ENCODE results near the gene BRINP2. TPM values are rescaled to one million over a fixed set of nuclear protein-coding genes. Genes with fewer than 3 reads are reported as not detected.

The BRINP2 gene
- total and polyA plus RNA-seq, 4 donors, result 0.04 to 0.15 (median 0.05) TPM

GRCh38 chr1:177328251-177328650 is 157.5 kb downstream of the BRINP2 start:
- DNase-seq (no peak), ATAC-seq (ENCODE audit: insufficient read depth, low FRiP score) (no peak)
- Histone ChIP-seq H3K27ac (ENCODE audit: low read depth in 1 of 2, low read length in 1 of 2) (no peak overlapping the region), H3K27me3 (ENCODE audit: control insufficient read depth in 3 of 3, insufficient read depth in 3 of 3, low read length in 2 of 3) (no peaks in the 10 kb centered on the region), H3K4me3 (no peak overlapping the region), H3K4me1 (ENCODE audit: control insufficient read depth in 5 of 5, insufficient read depth in 5 of 5, low read length in 5 of 5) (no peaks in the 10 kb centered on the region), H3K9me3 (ENCODE audit: control insufficient read depth in 4 of 4, insufficient read depth in 3 of 4, low read length in 3 of 4) (no peaks in the 10 kb centered on the region), H3K9ac (ENCODE audit: insufficient read depth in 1 of 2, low read length in 2 of 2) (no peak overlapping the region), H3K36me3 (ENCODE audit: control insufficient read depth in 4 of 4, insufficient read depth in 4 of 4, low read length in 4 of 4) (no peaks in the 10 kb centered on the region)
- 68 to 72% methylated on average over 2 of the region's 2 CpGs for WGBS, 2 donors
- no peak for TF ChIP-seq CTCF (IDR thresholded peaks at IDR 0.05; ENCODE audit: control extremely low read depth, extremely low read depth)

- no peak for TF ChIP-seq CTCF (IDR thresholded peaks at IDR 0.05; ENCODE audit: control extremely low read depth, extremely low read depth)
- no peak overlapping the region for H3K9ac ChIP-seq (ENCODE audit: insufficient read depth in 1 of 2, low read length in 2 of 2)
- no peak for ATAC-seq (ENCODE audit: insufficient read depth, low FRiP score)
- DNase-seq, result no peak
- H3K4me3 ChIP-seq, result no peak overlapping the region
- no peaks in the 10 kb centered on the region for H3K9me3 ChIP-seq (ENCODE audit: control insufficient read depth in 4 of 4, insufficient read depth in 3 of 4, low read length in 3 of 4)
- H3K27me3 ChIP-seq (ENCODE audit: control insufficient read depth in 3 of 3, insufficient read depth in 3 of 3, low read length in 2 of 3), result no peaks in the 10 kb centered on the region
- no peak overlapping the region for H3K27ac ChIP-seq (ENCODE audit: low read depth in 1 of 2, low read length in 1 of 2)
- peaks cover 0 to 3% (median 0%) of the 10 kb centered on the region in 5 donors for H3K4me1 ChIP-seq (ENCODE audit: control insufficient read depth in 5 of 5, insufficient read depth in 5 of 5, low read length in 5 of 5)
- WGBS, 2 donors, result 89 to 93% methylated on average over 2 of the region's 2 CpGs
- no peaks in the 10 kb centered on the region for H3K36me3 ChIP-seq (ENCODE audit: control insufficient read depth in 4 of 4, insufficient read depth in 4 of 4, low read length in 4 of 4)
These were observed 159.1 kb downstream of the BRINP2 start for GRCh38 chr1:177329871-177330270.

Other genes with a start within 250 kb of the BRINP2 start
- 1 to 10 TPM in 1 of 2 donors, under 1 TPM in 1; 0.09 to 3.6 TPM for gene ASTN1, start 6.2 kb upstream of the BRINP2 start, total RNA-seq
- gene ASTN1, start 6.2 kb upstream of the BRINP2 start, polyA plus RNA-seq, result under 1 TPM; 0.03 to 0.06 TPM

All from lung (tissue), 12 donors.